VCaP (cell line): ENCODE results near the gene GRIK3.

ENCODE experiments used
- H3K27ac ChIP-seq: fragments of 450-650 bp; 2 replicates; pipeline ENCODE4 v1.5.1; 2017
- TF ChIP-seq, protein P1 (sequence below): fragments of 450-650 bp; conservative IDR thresholded peaks from 2 replicates; pipeline ENCODE4 v1.5.1; 2017; ENCODE audit warnings: mild to moderate bottlenecking, moderate library complexity

GRIK3 gene

DNA sequence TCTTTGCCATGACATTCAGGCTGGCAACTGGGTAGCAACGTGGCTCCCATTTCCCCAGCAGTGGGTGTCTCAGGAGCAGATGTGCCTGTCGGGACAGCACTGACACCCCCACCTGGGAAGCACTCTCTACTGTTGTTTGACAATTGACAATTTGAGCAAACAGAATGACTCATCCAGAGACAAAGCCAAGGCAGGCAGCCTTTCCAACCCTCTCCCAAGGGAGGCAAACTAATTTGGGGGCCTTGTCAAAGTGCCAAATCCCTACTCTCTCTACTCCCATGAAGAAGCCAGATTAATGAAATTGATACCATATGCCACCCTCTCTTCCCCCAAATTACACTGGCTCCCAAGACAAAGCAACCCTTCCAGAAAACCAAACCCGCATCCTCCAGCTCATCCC, 65.6 kb downstream of the GRIK3 start:
- no peak overlapping the region for H3K27ac ChIP-seq
- TF ChIP-seq, protein P1, sequence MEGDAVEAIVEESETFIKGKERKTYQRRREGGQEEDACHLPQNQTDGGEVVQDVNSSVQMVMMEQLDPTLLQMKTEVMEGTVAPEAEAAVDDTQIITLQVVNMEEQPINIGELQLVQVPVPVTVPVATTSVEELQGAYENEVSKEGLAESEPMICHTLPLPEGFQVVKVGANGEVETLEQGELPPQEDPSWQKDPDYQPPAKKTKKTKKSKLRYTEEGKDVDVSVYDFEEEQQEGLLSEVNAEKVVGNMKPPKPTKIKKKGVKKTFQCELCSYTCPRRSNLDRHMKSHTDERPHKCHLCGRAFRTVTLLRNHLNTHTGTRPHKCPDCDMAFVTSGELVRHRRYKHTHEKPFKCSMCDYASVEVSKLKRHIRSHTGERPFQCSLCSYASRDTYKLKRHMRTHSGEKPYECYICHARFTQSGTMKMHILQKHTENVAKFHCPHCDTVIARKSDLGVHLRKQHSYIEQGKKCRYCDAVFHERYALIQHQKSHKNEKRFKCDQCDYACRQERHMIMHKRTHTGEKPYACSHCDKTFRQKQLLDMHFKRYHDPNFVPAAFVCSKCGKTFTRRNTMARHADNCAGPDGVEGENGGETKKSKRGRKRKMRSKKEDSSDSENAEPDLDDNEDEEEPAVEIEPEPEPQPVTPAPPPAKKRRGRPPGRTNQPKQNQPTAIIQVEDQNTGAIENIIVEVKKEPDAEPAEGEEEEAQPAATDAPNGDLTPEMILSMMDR, result no peak

DNA sequence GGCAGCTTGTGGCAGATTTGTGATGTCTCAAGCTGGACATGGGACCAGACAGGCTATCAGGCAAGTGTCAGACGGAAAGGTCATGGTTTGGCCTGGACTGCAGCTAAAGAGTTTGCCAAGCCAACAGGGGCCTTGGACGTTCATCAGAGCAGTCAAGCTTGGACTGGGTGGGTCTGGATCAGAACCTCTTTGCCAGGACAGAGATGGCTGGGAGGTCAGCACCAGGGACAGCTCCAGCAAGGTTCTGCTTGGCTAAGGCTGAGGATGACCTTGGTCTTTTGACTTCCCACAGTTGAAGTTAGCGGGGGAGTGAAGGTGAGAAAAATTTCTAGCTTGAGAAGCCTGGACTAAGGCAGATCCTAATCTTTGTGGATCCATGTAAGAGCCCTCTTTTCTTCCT, 68.1 kb downstream of the GRIK3 start:
- TF ChIP-seq, protein P1, result no peak
- no peak overlapping the region for H3K27ac ChIP-seq

DNA sequence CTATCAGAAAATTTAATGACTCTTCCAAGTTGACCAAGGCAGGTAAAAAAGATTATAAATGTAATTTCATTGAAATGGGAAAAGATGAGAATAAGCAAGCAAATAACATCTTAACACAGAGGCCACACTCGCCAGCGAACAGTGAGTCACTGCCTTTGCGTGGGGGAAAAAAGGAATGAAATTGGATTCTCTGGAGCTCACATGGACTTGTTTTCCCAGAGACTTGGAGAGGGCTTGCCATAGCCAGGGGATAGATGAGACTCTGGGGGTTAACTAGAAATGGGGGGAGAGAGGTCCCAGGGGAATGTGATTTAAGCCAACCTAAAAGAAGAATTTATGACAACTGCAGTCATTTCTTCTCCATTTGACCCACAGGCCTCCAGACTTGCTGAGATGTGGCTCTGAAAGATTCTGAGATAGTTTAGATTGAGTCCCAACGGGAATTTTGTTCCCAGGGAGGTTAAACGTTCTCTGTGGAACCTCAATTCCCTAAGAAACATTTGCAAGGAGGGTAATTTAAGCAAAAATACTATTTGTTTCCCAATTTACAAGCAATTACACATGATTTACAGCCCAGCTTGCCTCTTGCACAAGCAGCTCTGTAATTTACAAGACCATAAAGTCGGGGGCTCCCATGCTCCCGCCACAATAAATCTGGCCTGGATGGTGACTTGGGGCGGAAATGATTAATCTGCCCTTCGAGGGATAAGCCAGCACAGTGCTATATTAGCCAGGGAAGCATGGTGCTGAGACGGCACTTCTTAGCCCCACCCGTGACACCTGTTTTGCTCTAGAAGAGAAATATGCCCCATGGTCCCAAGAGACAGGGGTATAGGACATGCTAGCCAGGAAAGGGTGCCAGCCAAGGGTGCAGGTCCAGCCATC, 68.8 kb downstream of the GRIK3 start:
- TF ChIP-seq, protein P1, result no peak
- no peak overlapping the region for H3K27ac ChIP-seq

DNA sequence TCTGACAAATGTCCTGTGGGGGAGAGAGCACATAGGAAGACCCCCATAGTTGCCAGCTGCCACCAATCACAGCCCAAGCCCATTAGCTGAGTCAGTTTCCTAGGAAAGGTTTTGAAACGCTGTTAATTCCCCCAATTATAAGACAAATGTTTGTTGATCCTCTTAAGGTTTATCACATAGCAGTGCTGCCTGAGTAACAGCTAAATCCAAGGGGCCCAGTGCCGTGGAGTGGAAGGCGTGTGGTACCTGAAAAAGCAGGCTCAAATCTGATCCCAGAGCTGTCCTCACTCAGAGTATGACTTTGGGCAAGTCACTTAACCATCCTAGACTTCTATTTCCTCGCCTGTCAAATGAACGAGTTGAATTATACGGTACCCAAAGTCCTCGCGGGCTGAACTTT, 69.5 kb downstream of the GRIK3 start:
- TF ChIP-seq, protein P1, result no peak

DNA sequence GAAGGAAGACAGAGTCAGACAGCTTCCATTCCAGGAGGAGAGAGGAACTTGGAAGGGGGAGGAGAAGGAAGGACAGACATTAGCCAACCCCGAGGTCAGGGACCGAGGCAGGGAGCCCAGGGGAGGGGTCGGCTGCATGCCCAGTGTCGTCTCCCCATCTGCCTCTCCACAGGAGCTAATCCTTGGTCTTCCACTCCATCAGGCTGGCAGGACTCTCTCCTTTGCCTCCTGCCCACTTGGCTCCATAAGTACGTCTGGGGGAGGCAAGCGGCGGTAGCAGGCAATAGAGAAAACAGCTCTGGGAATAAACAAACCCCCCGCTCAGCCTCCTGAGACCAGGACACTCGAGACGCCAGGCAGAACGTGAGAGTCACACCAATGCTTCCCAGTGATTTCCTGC, 71.3 kb downstream of the GRIK3 start:
- H3K27ac ChIP-seq, result no peak overlapping the region
- TF ChIP-seq, protein P1, result no peak

More for the DNA sequence above, 69.5 kb downstream of the GRIK3 start:
- no peak overlapping the region for H3K27ac ChIP-seq

DNA sequence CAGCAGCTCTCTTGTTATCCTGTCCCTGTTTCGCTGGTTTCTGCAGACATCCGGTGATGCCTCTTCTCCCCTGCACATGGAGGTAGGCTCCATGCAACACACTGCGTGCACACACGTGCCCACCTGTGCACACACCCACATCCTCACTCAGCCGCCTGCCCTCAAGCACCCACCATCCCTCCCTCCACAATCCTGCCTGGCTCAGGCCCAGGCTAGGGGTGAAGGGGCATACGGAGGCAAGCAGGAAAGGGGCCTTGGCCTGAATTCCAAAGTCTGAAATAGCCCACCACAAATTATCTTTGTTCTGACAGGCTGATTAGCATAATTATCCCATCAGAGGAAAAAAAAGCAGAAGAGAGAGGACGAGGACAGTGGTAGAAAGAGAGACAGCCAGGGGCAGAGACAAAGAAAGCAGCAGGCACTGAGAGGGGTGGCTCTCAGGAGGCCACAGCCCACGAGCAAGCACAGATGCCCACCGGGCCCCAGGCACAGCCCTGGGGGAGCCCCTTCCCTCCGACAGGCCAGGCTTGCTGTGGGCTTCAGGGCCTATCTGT, 73.2 kb downstream of the GRIK3 start:
- H3K27ac ChIP-seq, result no peak overlapping the region
- TF ChIP-seq, protein P1, result no peak

DNA sequence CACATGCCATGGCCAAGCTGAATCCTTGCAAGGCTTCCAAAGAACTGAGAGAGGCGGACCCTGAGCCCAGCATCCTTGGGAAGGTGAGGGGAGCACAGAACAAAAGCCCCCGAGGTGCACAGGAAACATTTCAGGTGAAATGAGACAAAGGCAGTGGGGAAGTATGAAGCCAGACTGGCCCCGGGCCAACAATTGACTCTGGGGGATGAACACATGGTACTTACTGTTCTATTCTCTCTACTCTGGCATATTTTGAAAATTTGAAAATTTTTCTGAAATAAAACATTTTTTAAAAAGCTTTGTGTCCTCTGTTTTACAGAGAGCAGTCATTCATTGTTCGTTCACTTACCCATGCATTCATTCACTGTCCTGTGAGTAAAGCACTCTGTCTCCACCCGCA, 77.7 kb downstream of the GRIK3 start:
- TF ChIP-seq, protein P1, result no peak
- no peak overlapping the region for H3K27ac ChIP-seq
